NK-92 (cell line): ENCODE results near the gene ANKRD45.
"Not testable (repeated sequence)": the region's sequence is repeated elsewhere in the genome, so short reads cannot be mapped to it uniquely, and the experiment has no call there.

Source experiments
- DNase-seq: peaks from one replicate; lab custom pipeline; 2025; ENCODE audit not compliant: unreplicated experiment; lab: John Stamatoyannopoulos, UW

The ANKRD45 gene

GRCh38 chr1:173573596-173573995 lies 96.1 kb downstream of the ANKRD45 start:
- no peak for DNase-seq

GRCh38 chr1:173572201-173572873 lies 97.3 kb downstream of the ANKRD45 start:
- no peak for DNase-seq

DNA sequence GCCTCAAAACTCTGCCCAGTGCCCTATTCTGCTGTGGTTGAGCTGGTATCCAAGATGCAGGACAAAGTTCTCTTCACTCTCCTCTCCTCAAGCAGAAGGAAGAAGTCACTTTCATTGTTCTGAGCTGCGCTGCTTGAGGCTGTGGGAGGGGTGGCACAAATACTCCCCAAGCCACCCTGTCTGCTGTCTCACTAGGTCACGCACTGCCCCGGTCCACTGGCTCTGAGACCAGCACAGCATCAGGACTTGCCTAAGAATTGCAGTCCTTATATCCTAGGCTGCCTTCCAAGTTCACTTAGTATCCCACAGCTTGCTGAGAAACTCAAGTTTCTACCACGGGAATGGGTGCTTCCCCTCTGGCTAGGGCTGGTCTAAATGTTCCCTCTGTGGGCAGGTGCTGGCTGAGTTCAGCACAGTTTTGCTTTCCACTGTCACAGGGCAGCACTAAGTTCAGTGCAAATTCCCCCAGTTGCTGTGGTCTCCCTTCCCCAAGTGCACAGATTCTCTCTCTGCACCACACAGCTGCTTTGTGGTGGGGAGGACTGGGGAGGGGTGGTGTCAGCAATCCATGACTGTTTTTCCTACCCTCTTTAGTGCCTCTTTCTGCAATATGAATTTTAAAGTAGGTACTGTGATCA lies 99.2 kb downstream of the ANKRD45 start:
- DNase-seq: no peak

GRCh38 chr1:173568483-173568882 lies 101.2 kb downstream of the ANKRD45 start:
- no peak for DNase-seq

DNA sequence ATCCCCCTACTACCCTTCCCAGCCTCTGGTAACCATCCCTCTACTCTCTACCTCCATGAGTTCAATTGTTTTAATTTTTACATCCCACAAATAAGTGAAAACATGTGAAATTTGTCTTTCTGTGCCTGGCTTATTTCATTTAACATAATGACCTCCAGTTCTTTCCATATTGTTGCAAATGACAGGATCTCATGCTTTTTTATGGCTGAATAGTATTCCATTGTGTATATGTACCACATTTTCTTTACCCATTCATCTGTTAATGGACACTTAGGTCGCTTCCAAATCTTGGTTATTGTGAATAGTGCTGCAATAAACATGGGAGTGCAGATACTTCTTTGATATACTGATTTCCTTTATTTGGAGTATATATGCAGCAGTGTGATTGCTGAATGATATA lies 105.8 kb downstream of the ANKRD45 start:
- not testable (repeated sequence) for DNase-seq

DNA sequence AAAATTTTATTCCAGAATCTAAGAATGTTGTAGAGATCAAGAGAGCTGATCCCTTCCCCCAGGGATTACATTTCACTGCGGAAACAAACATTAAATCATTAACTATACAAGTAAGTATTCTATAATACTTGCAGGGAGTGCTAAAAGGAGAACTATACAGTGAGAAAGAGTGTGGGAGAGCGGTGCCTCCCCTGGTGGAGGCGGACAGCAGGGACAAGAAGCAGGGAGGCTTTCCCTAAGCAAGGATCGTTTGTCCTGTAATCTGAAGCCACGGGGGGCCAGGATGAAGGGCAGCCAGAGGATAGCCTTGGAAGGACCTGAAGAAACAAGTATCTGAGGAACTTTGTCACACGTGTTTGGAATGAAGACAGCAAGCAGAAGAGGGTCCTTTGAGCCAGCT lies 106.8 kb downstream of the ANKRD45 start:
- DNase-seq: no peak

GRCh38 chr1:173561263-173561662 lies 108.4 kb downstream of the ANKRD45 start:
- DNase-seq: no peak

DNA sequence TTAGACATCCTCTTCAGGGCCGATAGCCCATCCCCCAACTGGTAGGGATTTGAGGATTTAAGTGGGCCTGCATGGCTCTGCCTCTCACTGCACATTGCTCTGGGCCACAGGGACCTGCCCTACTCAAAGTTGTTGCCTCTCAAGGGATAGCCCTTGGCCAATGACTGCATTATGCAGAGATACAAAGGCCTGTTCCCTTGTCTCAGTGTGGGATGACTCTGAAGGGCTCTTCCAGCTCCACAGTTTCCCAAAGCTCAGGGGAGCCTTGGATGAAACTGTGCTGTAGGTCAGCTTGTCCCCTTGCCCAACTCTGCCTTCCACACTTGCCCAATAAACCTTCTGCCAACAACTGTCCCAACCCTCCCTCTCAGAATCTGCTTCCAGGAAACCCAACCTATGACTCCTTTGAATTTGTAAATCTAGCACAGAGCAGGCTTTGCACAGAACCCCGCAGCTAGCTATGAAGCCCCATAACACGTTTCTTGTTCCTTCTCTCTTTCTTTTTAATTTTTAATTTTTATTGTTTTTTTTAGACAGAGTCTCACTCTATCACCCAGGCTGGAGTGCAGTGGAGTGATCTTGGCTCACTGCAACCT lies 109.3 kb downstream of the ANKRD45 start:
- DNase-seq: no peak
